NCI-H524 (cell line): ENCODE measurements around the gene MPV17L2.

Experiments used
- DNase-seq, 2 experiments: peaks; one replicate each; lab custom pipeline; 2025; lab: John Stamatoyannopoulos, UW

MPV17L2 gene

DNA sequence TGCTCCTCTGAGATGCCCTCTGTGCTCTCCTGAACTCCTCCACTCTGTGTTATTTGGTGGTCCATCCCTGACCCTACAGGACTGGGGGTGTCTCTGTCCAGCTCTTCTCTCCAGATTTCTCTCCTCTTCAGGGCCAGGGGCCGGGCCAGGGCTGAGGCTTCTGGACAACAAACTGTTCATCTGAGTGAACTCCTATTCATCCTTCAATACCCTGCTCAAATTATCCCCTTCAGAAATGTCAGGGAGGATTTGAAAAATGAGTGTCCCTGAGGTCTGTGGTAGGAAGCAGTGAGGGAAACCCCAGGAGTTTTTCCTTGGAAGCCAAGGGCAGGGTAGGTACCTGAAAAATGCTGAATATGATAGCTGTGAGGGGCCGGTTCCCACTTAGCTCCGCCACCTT, 25.6 kb downstream of the MPV17L2 start:
- no peak for DNase-seq

DNA sequence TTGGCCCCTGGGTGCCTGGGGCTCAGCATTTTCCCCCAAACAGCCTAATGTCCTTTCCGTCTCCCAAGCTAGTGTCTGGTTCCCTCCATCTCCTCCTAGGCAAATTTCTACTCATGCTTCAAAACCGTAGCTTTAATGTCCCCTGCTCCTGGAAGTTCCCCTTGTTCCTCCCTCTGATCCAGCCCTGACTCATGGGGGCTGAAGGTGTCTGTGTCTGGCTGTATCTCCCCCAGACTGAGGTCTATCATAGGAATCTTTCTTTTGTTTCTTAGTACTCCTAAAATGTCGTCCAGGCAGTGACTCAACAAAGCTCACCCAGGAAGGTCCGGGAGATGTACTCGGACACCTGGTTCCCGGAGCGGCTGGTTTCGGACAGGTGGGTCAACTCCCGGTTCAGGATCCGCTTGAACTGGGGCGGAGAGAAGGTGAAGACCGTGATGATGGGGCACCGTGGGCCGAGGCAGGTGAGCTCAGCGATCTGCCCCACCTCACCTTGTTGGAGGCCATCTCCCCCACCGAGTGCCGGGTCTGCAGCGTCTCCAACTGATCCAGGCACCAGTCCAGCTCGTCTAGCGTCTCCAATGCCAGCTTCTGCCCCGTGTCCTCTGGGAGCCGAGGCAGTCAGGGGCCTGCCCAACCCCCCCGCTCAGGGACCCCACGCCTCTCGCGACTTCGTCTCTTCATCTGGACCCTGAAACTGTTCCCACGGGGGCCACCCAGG, 27.1 kb downstream of the MPV17L2 start:
- no peak for DNase-seq

DNA sequence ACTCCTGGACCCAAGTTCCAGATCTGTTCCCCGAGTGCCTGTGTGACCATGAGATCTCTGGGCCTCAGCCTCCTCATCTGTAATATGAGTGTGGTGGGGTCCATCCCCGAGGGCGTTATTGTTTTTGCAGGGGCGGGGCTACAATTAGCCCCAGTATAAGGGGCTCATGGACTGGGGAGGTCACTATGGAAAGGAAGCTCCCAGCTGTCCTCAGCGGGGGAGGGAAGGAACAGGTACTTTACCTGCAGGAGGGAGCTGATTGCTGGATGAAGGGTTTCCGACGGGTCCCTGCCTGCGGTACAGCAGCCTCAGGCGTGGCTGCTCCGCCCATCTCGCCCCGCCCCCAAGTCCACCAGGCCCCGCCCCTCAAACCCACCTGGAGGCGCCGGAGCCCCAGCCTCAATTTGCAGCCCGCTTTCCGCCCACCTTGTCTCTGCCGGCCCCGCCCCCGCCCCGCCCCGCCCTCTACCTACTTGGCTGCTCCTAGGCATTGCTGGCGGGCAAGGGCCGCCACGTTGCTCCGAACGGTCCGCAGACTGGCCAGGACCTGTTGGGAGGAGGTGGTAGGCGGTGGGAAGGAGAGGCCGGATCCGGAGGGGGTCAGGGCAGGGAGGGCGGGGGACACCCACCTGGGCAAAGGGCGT, 27.7 kb downstream of the MPV17L2 start:
- no peak for DNase-seq

DNA sequence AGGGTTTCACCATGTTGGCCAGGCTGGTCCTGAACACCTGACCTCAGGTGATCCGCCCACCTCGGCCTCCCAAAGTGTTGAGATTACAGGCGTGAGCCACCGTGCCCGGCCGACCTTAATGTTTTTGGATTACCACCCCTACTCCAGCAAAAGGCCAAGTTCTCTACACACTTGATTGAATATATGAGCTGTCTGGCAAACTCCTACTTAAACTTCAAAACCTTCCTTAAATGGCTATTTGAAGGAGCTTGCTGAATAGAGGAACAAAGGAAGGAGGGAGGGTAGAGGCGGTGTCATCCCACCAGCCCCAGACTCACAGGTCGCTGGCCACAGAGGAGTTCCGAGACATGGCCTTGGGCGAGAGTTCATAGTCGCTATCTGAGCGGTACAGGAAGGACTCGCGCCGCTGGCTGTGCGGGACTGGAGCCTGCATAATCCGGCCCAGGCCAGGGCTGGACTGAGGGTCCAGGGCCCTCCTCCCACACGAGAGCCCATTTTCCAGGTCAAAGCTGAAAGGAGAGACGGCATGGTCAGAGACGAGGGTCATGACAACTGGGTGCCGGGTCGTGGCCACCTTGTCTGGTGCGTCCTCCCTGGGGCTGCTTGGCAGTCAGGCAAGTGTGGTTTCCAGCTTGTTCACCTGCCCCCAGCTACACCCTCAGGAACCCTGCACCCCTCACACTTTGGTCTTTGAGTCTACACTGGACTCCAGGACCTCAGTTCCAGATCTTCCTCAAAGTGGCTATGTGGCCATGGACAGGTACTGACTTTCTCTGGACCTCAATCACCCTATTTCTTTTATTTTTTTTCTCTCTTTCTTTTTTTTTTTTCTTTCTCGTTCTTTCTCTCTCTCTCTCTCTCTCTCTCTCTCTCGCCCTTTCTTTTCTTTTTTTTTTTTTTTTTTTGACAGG, 29.1 kb downstream of the MPV17L2 start:
- no peak for DNase-seq

DNA sequence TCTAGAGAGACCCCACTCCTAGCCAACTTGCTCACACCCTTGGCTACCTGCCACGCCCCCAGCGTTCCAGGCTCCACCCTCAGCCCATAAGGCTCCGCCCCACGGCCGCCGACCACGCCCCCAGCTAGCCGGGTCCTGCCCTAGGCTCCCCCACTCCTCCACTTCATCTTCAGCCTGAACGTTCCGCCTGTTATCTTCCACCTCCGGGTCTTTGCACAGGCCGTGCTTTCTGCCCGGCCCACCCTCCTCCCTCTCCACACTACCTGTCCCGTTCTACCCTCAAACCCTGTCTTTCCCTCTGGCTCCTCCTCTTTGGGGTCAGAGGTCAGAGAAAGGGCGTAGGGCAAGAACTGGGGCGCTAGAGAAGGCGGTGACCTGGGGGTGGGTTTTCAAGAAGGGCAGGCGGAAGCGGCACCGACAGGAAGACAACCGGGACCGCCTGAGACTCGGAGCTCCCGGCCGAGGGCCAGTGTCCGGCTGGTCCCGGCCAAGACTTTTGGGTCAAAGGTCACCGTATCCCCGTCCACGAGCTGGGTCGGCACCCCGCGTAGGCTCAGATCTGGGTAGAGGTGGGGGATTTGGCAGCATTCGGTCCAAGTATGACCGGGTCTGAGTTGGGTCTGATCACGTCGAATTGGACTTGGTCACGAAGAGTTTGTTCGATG, 31.0 kb downstream of the MPV17L2 start:
- peak in 1 of 2 experiments; percentile 42 for DNase-seq

DNA sequence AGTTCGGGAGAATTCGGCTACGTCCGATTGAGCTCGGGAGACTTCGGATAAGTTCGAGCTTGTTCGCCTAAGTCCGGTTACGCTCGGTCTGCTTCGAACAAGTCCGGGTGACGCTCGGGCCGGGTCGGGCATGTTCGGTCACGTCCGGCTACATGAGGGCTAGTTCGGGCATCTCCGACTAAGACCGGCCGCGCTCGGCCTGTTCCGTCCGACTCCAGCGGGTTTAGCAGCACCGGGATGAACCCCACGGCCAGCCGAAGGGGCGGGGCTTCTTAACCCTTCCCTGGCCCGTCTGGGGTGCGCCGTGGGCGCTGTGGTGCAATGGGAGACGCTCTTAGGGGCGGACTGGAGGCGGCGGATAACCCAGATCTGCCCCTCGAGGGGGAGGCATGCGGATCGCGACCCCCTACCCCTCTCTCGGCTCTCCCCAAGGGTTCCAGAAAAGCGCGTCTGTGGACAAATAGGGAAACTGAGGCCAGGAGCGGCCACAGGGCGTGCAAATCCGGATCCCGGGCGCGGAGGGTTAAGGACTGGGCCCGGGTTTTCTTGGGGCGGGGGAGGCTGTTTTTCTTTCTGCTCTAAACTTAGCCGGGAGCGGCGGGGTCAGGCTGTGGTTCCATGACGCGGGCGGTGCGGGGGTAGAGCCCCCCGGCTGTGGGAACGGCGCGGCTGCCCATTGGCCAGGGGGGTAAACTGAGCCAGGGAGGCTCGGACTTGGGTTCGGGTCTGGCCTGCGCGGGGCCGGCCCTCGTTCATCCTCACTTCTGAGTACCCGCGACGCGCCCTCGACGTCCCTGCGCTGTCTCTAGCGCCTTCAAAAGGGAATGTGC, 31.7 kb downstream of the MPV17L2 start:
- DNase-seq = peak; percentile 98 to 99

DNA sequence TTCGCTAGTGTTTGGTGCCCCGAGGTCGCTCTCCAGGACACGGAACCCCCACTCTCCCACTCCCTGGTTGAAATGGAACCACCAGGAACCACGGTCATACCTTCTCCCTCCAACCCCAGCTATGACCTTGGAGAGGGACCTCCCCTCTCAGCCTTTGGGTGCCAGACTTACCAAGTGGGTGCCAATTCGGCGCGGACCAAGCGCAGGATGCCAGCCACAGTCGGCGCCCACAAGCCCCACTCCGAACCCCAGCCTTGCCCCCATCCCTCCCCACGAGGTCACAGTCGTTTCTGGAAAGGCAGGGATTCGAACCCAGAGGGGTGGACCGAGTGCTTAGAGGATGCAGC, 32.3 kb downstream of the MPV17L2 start:
- DNase-seq = no peak

DNA sequence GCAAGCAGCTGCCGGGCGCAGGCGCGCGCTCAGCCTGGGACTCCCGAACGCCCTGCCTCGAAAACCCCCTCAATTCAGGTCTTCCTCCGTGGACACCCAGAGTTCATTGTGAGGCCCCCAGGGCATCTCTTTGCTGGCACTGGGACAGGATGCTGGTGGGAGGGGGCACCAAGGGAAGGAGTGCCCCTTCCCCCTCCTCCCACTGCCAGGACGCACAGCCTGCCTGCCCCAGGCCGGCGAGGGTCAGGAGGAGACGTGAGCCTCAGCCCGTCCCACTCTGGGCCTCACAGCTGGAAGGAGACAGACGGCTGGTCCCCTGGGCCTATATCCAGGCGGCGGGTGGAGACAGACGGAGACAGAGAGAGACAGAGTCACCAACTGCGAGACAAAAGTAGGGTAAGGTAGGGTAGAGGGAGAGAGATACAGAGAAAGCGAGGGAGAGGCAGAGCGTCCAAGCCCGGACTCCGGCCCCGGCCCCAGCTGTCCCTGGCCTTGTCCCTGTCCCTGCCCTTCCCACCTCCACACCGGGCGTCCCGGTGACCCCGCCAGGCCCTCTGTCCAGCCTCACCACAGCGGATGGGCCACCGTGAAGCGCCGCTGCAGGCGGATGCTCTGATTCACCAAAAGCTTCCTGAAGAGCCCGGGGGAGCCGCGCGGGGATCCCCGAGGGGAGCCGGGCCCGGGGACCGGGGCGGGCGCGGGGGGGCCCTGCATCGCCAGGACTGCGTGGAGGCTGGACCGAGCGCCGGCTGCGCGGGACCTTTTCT, 32.9 kb downstream of the MPV17L2 start, which contains the start of gene PDE4C:
Gene PDE4C (minus strand): TSS at position 737 of the 767 bp plus-strand sequence. CDS start 23 bp downstream, at position 714.
- peak; percentile 78 to 92 for DNase-seq

DNA sequence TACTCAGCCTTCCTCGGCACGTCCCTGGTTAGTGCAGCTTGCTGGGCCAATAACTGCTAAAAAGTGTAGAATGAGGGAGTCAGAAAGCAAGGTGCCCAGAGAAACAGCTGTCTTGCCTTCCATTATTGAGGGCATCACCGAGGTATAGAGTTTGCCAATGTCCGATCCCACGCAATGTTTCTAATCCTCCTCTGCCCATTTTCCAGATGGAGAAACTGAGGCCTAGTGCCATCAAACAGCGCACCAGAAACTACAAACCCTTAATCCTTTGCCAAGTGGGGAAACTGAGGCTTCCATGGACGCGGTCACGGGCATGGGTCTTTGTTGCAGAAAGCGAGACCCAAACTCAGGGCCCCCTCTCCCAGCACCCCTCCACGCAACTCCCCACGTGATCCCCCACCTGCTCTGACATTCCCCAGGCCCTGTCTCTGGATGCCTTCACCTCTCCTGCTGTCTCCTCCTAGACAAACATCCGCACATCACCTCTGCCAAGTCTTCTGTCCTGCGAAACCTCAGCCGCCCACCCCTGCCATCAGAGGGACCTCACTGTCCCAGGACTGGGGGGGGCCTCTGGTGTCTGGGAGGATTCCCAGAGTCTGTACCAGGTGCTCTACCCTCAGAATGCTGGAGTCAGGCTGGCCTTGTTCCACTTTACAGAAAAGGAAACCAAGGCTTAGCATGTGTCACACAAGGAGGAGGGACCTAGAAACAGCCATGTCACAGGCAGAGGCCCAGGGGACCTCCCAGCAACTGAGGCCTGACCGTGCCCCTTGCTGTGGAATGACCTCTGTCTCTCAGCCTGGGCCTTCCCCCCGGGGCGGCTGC, 34.1 kb downstream of the MPV17L2 start:
- no peak for DNase-seq

DNA sequence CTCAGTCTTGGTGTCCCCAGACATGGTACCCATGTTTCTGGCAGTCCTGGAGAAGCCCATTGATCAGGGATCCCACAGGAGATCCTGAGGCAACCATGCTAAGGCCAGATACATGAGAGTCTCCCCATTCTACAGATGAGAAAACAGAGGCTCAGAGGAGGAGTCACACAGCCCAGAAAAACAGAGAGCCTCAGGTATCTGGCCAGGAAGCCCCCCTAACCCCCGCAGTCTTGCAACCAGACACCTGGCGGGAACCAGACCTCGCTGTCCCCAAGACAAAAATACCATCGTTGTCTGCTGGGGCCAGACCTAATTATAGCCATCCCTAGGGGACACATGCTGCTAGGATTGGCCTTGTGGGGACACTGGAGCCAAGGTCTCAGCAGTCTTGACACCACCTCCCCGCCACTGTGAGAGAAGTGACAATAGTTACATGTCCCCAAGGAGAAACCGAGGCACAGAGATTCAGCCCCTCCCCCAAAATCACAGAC, 34.8 kb downstream of the MPV17L2 start:
- DNase-seq = no peak

DNA sequence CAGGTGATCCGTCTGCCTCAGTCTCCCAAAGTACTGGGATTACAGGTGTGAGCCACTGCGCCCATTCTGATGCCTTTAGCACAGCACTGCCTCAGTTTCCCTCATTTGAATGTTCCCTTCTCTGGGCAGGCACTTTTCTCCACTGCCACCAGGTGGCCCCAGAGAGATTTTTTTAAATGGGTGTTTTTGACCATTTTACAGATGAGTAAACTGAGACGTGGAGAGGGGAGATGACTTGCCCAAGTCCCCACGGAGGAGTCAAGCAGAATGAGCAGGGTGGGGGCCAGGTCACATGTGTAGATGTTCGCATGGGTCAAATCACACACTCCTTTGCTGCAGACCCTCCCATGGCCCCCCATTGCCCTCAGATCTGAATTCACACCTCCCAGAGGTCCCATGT, 36.5 kb downstream of the MPV17L2 start:
- DNase-seq = no peak

DNA sequence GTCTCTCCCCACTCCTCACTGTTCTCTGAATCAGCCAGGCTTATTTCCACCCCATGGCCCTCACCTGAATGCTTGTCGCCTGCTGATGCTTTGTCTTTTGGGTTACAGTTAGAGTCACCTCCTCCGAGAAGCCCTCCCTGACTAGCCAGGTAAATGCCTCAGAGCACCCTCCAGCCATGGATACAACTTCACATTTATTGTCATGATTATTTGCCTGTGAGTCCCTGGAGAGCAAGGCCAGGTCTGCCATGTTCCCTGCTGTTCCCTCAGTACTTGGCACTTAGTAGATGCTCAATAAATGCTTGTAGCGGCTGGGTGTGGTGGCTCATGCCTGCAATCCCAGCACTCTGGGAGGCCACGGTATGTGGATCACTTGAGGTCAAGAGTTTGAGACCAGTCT, 36.9 kb downstream of the MPV17L2 start:
- DNase-seq = no peak

DNA sequence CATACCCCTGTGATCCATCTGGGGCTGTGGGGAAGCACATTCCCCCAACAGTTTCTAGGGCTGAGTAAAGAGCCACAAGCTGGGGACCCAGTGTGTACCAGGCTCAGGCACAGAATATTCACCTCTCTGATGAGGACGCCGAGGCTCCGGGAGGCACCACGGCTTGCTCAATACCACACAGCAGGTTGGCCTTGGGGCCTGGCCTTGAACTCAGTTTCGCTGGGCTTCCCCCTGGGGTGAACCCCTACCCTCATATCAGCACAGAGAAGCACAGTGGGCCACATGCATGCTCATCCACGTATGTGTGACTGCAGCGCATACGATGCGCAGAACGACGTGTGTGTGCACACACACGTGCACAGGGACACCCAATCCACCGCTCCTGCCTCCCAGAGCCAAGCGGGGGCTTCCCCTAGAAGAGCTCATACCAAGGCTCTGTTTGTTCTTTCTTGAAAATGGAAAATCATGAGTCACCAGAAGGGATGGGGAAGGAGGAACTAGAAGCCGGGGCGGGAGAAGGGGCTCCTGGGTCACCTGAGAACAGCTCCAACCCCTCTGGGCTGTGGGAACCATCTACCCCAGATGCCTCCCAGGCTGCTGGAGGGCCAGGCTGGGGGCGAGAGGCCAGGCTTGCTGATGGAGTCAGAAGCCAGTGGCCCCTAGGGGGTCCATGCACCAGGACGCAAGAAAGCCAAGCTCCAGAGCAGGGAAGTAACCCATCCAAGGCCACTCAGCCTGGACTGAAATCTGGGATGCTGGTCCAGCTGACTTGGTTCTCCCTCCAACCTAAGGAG, 38.1 kb downstream of the MPV17L2 start:
- no peak for DNase-seq

DNA sequence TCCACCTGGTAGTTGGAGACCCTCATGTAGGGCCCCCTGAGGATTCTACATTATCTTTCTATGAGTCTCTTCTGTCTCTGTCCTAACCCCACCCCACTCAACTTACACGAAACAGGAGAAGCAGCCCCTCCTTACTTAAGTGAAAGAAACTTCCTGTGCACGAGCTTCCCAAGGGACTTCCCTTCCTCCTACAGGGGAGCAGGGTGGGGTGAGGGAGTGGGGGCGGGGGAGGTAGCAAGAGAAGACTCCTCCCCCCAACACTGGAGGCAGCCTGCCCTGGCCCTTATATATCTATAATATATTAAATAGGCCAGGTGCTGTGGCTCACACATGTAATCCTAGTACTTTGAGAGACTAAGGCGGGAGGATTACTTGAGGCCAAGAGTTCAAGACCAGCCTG, 38.8 kb downstream of the MPV17L2 start:
- DNase-seq = peak in 1 of 2 experiments; percentile 80

DNA sequence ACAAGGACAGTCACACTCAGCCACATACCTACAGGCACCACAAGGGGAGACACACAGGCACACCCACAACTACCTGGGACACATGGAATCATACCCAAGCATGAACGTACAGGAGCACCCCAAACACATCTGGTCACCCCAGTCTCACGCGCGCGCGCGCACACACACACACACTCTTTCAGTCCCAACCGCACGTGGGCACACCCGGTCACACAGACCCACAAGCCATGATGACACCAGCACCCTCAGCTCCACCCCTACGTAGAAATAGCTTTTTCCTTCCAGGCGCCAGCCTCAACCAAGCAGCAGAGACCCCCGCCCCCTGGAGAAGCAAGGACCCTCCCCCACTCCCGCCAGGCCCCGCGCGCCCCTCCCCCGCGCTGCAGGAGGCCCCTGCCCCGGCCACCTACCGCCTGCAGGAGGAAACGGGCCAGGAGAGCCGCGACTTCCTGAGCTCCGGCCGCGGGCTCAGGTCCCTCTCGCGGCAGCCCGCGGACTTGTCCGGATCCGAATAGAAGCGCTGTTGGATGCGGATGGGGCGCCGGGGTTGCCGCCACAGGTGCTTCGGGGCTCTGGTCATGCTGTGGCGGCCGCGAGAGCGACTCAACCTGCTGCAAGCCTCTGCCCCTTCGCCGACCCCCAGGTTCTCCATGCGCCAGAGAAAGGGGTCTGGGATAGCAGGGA, 39.7 kb downstream of the MPV17L2 start:
- peak; percentile 60 to 79 for DNase-seq

DNA sequence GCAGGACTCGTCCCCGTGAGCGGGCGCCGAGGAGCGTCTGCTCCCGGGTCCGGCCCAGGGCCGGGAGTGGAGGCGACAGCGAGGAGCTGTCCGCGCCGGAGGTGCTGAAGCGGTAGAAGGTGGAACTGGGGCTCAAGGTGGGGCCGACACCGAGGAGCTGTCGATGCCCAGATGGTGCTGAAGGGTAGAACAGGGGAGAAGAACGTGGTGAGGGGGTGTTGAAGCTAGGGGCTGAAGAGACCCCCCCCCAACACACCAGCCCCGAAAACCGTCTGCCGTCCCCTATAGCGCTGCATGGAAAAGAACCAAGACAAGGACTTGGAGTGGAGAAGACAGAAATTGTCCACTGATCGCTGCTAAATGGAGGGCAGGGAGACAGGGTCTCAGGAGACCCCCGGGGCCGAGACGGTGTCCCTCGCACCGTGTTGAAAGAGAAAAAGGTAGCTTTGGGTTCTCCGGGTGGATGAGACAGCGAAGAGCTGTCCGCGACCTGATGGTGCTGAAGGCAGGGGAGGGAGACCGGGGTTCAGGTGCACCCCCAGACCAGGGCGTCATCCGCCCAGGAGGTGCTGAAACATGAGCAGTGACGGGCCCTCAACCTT, 40.3 kb downstream of the MPV17L2 start:
- DNase-seq = peak in 1 of 2 experiments; percentile 58

DNA sequence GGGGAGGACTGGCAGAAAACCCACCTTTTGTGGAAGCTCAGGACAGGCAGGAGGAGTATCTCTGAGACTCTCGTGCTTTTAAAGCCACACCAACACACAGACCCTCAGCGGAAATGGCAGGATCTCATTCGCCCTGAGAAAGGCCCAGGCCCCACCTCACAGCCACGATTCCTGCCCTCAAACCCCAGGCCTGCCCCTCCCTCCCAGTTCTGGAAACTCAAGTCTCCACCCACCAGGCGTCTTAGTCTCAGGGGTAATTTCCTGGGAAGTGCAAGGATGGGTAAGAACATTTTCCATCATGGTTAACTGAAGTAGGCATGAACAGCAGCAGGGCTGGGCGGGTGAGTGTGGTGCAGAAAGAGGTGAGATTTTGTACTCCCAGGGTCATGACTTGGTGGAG, 41.2 kb downstream of the MPV17L2 start:
- DNase-seq = peak in 1 of 2 experiments; percentile 36
